GM21786 (cell line): ENCODE measurements around the gene GDF2.

Source experiments
- ATAC-seq: cut with Tn5 transposase; IDR thresholded peaks from one replicate; pipeline ENCODE4 v1.9.1; 2021; ENCODE audit not compliant: unreplicated experiment

GDF2 gene

GRCh38 chr10:47311193-47311931 lies 10.9 kb upstream of the GDF2 start:
- ATAC-seq: no peak

- ATAC-seq: no peak
These were observed 10.2 kb upstream of the GDF2 start for GRCh38 chr10:47311932-47312662.

- ATAC-seq: no peak
These were observed 9.6 kb upstream of the GDF2 start for GRCh38 chr10:47312663-47312995.

GRCh38 chr10:47314416-47314970 lies 7.8 kb upstream of the GDF2 start:
- no peak for ATAC-seq

GRCh38 chr10:47315421-47315820 lies 6.8 kb upstream of the GDF2 start:
- ATAC-seq: no peak

GRCh38 chr10:47316131-47316530 lies 6.1 kb upstream of the GDF2 start:
- no peak for ATAC-seq

GRCh38 chr10:47317251-47317650 lies 5.0 kb upstream of the GDF2 start:
- ATAC-seq: no peak

GRCh38 chr10:47318706-47319105 lies 3.5 kb upstream of the GDF2 start:
- ATAC-seq: no peak

- ATAC-seq: no peak
These were observed 2.5 kb upstream of the GDF2 start for GRCh38 chr10:47319784-47320183.

GRCh38 chr10:47320812-47321211 lies 1.4 kb upstream of the GDF2 start:
- no peak for ATAC-seq

GRCh38 chr10:47321521-47322195 lies 596 bp upstream of the GDF2 start:
- no peak for ATAC-seq

GRCh38 chr10:47323087-47323486 lies 833 bp downstream of the GDF2 start:
- ATAC-seq: no peak

- no peak for ATAC-seq
These were observed 1.5 kb downstream of the GDF2 start for GRCh38 chr10:47323636-47324296.

- ATAC-seq: no peak
These were observed 3.3 kb downstream of the GDF2 start for GRCh38 chr10:47325303-47326291.

- no peak for ATAC-seq
These were observed 4.2 kb downstream of the GDF2 start for GRCh38 chr10:47326306-47326926.

- ATAC-seq: no peak
These were observed 4.7 kb downstream of the GDF2 start for GRCh38 chr10:47326927-47327330.

GRCh38 chr10:47329855-47330254 lies 7.6 kb downstream of the GDF2 start:
- ATAC-seq: no peak

GRCh38 chr10:47330366-47330765 lies 8.1 kb downstream of the GDF2 start:
- ATAC-seq: no peak

GRCh38 chr10:47330804-47331203 lies 8.6 kb downstream of the GDF2 start:
- ATAC-seq: no peak

- ATAC-seq: no peak
These were observed 9.2 kb downstream of the GDF2 start for GRCh38 chr10:47331491-47331890.
